Keratinocyte (primary cell): Measurements from ENCODE around the gene KIF3A.

ENCODE experiments used
- EZH2 ChIP-seq: IDR thresholded peaks from one replicate; pipeline ENCODE4 v1.6.1; 2012; ENCODE audit warnings: inconsistent platforms, mild to moderate bottlenecking, low read length, moderate library complexity
- TF ChIP-seq, protein P1 (sequence below), 3 experiments: IDR thresholded peaks in 1 of 3; conservative IDR thresholded peaks in 1 of 3; optimal IDR thresholded peaks in 1 of 3; 2 replicates in 2 of 3; 3 replicates in 1 of 3; pipeline versions ENCODE3 to v1.5.1; 2011; ENCODE audit warnings: low read length in 3 of 3, mild to moderate bottlenecking in 3 of 3, moderate library complexity in 2 of 3, control low read depth in 1 of 3, inconsistent platforms in 1 of 3; ENCODE audit not compliant: insufficient read depth in 2 of 3; ENCODE audit errors: extremely low read depth in 1 of 3

DNA sequence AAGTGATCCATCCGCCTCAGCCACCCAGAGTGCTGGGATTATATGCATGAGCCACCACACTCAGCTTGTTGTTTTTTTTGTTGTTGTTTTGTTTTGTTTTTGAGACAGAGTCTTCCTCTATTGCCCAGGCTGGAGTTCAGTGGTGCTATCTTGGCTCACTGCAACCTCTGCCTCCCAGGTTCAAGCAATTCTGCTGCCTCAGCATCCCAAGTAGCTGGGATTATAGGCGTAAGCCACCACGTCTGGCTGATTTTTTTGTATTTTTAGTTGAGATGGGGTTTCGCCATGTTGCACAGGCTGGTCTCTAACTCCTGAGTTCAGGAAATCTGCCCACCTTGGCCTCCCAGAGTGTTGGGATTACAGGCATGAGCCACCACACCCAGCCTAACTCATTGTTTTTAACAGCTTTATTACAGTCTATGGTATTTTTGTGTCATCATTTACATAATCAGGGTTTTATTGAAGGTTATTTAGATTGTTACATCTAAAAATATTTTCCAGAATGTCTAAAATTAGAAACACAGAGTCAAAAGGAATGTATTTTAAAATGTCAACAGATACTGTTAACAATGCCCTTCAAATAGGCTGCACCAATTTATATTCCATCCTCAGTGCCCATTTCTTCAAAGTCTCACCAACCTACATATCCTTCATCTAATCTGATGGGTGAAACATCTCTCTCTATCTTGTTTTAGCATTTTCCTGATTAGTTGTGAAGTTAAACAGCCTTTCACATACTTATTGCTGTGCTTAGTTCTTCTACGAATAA is 18.6 kb downstream of the KIF3A start:
- TF ChIP-seq, protein P1, sequence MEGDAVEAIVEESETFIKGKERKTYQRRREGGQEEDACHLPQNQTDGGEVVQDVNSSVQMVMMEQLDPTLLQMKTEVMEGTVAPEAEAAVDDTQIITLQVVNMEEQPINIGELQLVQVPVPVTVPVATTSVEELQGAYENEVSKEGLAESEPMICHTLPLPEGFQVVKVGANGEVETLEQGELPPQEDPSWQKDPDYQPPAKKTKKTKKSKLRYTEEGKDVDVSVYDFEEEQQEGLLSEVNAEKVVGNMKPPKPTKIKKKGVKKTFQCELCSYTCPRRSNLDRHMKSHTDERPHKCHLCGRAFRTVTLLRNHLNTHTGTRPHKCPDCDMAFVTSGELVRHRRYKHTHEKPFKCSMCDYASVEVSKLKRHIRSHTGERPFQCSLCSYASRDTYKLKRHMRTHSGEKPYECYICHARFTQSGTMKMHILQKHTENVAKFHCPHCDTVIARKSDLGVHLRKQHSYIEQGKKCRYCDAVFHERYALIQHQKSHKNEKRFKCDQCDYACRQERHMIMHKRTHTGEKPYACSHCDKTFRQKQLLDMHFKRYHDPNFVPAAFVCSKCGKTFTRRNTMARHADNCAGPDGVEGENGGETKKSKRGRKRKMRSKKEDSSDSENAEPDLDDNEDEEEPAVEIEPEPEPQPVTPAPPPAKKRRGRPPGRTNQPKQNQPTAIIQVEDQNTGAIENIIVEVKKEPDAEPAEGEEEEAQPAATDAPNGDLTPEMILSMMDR (optimal IDR thresholded peaks at IDR 0.05 in 1 of 3, IDR thresholded peaks at IDR 0.05 in 1 of 3, conservative IDR thresholded peaks at IDR 0.05 in 1 of 3; ENCODE audit: extremely low read depth in 1 of 3, insufficient read depth in 2 of 3, low read length in 3 of 3) = no peak
- no peak for TF ChIP-seq EZH2
